ENCODE data around the gene NEU1.
A peak's percentile ranks its signal among the peaks of the same experiment; 100 is the strongest.

GRCh38 chr6:31834367-31835250, 28.0 kb downstream of the NEU1 start:
- TF ChIP-seq CTCF (IDR thresholded peaks at IDR 0.05; ENCODE audit: low read depth, low read length, missing input control) (no peak), REST (IDR thresholded peaks at IDR 0.05) (peak; percentile 95), GABPA (IDR thresholded peaks at IDR 0.05 in 1 of 2, conservative IDR thresholded peaks at IDR 0.05 in 1 of 2) (peak in 1 of 2 donors; percentile 62), EGR1 (IDR thresholded peaks at IDR 0.05; ENCODE audit: low read depth in 2 of 2) (peak in 1 of 2 donors; percentile 24), MAX (IDR thresholded peaks at IDR 0.05) (peak; percentile 75), YY1 (IDR thresholded peaks at IDR 0.05) (peak; percentile 98), TAF1 (conservative IDR thresholded peaks at IDR 0.05) (peak; percentile 95), FOXA1 (IDR thresholded peaks at IDR 0.05) (no peak), ZBTB33 (IDR thresholded peaks at IDR 0.05) (peak; percentile 82)
